Omental fat pad (tissue), 4 donors: Measurements from ENCODE around the gene MESP2. TPM values are rescaled to one million over a fixed set of nuclear protein-coding genes. Genes with fewer than 3 reads are reported as not detected.

Source experiments
- ATAC-seq: fragments of 150-250 bp; one replicate; pipeline ENCODE4 v1.9.1; 2016; ENCODE audit warnings: mild to moderate bottlenecking, moderate library complexity; ENCODE audit not compliant: low FRiP score
- DNase-seq: peaks from one replicate; pipeline ENCODE4 v3.0.0-alpha.2; 2019; ENCODE audit warnings: low spot score
- total RNA-seq, 4 donors: library from RNA; depleted of rRNA; stranded (reverse); fragments of >200 nt; gene quantifications; one replicate each; pipeline ENCODE4 v1.1.0, GENCODE V29; 2016
- TF ChIP-seq, protein P1 (sequence below), 3 donors: fragments of 450-650 bp; IDR thresholded peaks; one replicate each; pipeline ENCODE4 v1.5.1; 2016 to 2017; ENCODE audit warnings: antibody characterized with exemption in 3 of 3, mild to moderate bottlenecking in 3 of 3, moderate library complexity in 2 of 3

Gene MESP2
- total RNA-seq, 4 donors from 2014 or later = 0.48 TPM; not detected in 3

- TF ChIP-seq, protein P1, sequence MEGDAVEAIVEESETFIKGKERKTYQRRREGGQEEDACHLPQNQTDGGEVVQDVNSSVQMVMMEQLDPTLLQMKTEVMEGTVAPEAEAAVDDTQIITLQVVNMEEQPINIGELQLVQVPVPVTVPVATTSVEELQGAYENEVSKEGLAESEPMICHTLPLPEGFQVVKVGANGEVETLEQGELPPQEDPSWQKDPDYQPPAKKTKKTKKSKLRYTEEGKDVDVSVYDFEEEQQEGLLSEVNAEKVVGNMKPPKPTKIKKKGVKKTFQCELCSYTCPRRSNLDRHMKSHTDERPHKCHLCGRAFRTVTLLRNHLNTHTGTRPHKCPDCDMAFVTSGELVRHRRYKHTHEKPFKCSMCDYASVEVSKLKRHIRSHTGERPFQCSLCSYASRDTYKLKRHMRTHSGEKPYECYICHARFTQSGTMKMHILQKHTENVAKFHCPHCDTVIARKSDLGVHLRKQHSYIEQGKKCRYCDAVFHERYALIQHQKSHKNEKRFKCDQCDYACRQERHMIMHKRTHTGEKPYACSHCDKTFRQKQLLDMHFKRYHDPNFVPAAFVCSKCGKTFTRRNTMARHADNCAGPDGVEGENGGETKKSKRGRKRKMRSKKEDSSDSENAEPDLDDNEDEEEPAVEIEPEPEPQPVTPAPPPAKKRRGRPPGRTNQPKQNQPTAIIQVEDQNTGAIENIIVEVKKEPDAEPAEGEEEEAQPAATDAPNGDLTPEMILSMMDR (IDR thresholded peaks at IDR 0.05) = no peak
- no peak for DNase-seq
- ATAC-seq = no peak
Observed at GRCh38 chr15:89805241-89806209, 29.4 kb downstream of the MESP2 start.

DNA sequence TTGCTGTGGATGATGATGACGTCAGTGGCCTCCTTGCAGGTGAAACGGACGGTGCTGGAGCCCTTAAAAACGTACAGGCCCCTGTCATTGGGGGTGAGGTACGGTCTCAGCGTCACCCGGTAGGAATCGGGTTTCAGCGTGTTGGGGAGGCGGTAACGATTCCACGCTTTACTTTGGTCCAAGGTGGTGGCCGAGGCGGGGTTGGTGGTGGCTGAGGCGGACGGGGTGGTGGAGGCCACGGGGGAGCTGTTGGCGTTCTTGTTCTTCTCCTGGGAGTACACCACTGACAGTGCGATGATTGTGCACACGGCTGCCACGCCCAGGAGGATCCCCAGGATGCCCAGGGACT is 30.1 kb downstream of the MESP2 start:
- ATAC-seq (no peak), DNase-seq (no peak)
- TF ChIP-seq, protein P1 (IDR thresholded peaks at IDR 0.05) = no peak

DNA sequence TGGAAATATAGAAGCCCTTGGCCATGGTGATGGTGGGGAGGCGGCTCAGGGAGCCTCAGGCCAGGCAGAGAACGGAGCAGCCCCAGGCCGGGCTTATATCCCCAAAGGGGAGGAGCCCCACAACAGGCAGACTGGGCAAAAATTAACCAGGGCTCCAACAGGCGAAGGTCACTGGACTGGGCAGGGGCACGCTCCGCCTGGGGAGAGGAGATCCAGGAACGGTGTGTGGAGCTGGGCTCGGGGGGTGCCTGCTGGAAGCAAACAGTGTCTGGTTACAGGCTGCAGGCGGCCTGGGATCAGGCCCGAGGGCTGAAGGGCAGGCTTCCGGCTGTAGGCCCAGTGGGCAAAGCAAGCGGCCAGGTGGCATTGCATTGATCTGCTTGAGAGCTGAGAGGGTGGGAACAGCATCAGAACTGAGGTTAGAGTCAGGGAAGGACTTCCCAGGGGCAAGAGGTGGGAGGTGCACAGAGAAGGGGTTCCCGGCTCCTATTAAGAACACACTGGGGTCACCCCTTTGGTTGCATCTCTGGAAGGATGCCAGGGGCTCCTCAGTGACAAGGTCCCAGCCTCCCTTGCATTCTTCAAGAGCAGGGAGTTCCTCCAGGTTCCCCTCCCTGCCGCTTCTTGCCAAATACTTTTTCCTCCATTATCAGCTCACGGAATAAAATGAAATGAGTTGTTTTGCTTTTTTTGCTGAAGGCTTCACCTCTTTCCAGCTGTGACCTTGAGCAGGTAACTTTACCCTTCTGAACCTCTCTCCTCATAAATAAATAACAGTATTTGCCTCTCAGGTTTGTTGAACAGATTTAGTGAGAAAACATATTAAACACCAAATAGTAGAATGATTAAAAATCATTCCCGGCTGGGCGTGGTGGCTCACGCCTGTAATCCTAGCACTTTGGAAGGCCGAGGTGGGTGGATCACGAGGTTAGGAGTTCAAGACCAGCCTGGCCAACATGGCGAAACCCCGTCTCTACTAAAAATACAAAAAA is 30.7 kb downstream of the MESP2 start:
- no peak for ATAC-seq
- TF ChIP-seq, protein P1 (IDR thresholded peaks at IDR 0.05) = no peak
- DNase-seq = no peak

GRCh38 chr15:89807689-89808088 is 31.6 kb downstream of the MESP2 start:
- DNase-seq = no peak
- TF ChIP-seq, protein P1 (IDR thresholded peaks at IDR 0.05) = no peak
- ATAC-seq = no peak

- no peak for ATAC-seq
- TF ChIP-seq, protein P1 (IDR thresholded peaks at IDR 0.05) = no peak
- no peak for DNase-seq
Observed at GRCh38 chr15:89808160-89808870, 32.2 kb downstream of the MESP2 start.

DNA sequence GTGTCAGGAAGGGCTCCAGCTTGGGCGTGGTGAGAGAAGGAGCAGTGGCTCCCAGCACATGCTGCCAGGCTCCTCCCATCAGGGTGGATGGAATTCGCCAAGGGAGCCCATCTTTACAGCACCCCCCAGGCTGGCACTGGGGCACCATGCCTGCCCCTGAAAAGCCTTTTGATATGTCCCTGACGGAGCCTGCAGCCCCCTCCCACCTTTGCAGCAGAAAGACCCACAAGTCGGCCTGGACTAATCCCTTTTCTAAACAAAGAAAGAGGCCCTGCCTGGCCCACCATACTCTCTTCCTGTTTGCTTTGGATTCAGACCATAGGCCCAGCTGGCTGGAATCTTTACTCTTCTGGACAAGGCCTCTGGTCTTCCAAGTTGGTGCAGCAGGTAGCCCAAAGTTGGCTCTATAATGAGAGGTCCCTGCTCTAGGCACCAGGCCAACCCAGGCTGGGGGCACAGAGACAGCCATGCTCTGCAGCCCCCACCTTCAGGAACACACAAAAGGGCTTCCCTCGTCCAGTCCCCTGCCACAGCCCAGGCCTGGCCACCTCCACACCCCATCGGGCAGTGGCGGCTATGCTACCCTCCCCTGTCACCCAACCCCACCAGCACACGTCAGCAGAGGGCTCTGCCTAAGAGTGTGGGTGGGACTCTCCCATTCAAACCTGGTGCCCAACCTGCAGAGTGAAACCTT is 33.1 kb downstream of the MESP2 start:
- DNase-seq (no peak), ATAC-seq (no peak)
- TF ChIP-seq, protein P1 (IDR thresholded peaks at IDR 0.05) = no peak
